GM23248 (cell line): ENCODE measurements around the gene SCEL.

ENCODE experiments used
- EZH2 ChIP-seq: fragments of 200-600 bp; sonication (generic); IDR thresholded peaks from 2 replicates; pipeline ENCODE4 v1.6.1; 2018; ENCODE audit warnings: antibody characterized with exemption, mild to moderate bottlenecking; ENCODE audit not compliant: insufficient read depth, poor library complexity, severe bottlenecking
- EZH2phosphoT487 ChIP-seq: fragments of 200-600 bp; sonication (generic); IDR thresholded peaks from 2 replicates; pipeline ENCODE4 v1.6.1; 2018; ENCODE audit warnings: antibody characterized with exemption, moderate library complexity, mild to moderate bottlenecking, low read depth; ENCODE audit not compliant: insufficient read depth

DNA sequence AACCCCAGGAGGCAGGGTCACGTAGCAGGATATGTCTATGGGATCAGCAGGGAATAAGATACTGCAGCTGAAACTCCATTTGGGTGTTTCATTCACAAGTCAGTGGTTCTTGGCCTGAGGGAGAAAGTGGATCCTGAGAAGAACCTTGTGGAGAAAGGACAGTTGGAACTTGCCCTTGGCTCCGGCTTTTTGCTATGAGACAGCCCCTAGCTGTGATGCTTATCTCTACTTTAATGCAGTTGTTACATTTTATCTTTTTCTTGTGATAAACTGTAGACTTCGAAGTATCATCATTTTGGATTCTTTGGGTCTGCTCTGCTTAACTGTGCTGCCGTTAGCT is 6.0 kb upstream of the SCEL start:
- no peak for TF ChIP-seq EZH2
- no peak for TF ChIP-seq EZH2phosphoT487
